ENCODE results near the gene SS18L1.

DNA sequence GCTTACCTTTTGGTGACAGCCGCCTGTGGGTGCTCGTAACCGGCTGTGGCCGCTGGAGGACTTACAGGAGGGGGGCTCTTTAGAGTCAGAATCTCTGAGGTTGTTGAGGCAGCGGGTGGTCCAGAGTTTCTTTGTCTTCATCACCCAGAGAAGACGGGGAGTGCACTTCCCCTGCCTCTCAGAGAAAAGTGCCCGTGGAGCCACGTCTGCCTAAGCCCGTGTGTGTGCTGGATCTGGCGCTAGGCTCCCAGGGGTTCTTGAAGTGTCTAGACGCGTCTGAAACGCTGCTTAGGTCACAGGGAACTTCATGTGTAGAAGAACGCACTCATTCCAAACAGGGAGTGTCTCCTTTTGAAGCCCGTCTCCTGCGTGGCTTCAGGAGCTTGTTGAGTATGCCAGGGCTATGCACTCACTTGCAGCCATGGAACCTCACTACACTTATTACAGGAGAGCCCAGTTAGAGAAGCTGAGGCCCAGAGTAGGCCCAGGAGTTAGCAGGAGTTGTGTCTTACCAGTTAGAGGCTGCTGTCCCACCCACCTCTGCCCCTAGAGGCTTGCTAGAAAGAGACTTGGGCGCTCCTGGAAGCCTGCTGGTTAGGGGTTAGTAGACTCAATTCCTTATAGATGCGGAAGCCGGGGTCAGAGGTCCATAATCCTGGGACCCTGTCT lies 20.0 kb upstream of the SS18L1 start:
- TF ChIP-seq, protein P1, sequence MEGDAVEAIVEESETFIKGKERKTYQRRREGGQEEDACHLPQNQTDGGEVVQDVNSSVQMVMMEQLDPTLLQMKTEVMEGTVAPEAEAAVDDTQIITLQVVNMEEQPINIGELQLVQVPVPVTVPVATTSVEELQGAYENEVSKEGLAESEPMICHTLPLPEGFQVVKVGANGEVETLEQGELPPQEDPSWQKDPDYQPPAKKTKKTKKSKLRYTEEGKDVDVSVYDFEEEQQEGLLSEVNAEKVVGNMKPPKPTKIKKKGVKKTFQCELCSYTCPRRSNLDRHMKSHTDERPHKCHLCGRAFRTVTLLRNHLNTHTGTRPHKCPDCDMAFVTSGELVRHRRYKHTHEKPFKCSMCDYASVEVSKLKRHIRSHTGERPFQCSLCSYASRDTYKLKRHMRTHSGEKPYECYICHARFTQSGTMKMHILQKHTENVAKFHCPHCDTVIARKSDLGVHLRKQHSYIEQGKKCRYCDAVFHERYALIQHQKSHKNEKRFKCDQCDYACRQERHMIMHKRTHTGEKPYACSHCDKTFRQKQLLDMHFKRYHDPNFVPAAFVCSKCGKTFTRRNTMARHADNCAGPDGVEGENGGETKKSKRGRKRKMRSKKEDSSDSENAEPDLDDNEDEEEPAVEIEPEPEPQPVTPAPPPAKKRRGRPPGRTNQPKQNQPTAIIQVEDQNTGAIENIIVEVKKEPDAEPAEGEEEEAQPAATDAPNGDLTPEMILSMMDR (IDR thresholded peaks at IDR 0.05; ENCODE audit: poor library complexity), result no peak
- no peak for TF ChIP-seq EZH2 (IDR thresholded peaks at IDR 0.05; ENCODE audit: borderline replicate concordance)
- TF ChIP-seq EZH2phosphoT487 (IDR thresholded peaks at IDR 0.05; ENCODE audit: low read depth, severe bottlenecking, unreplicated experiment), result no peak
